NCI-H1092 (cell line): ENCODE measurements around the gene GOLGA8F.
"Not testable (repeated sequence)": the region's sequence is repeated elsewhere in the genome, so short reads cannot be mapped to it uniquely, and the experiment has no call there.

Experiments used
- DNase-seq: peaks from one replicate; lab custom pipeline; 2025; lab: John Stamatoyannopoulos, UW

The GOLGA8F gene

GRCh38 chr15:28378364-28378763 is at the start of gene GOLGA8F:
Gene GOLGA8F (plus strand): TSS chr15:28378664. CDS start chr15:28378762, 98 bp downstream.
- DNase-seq, result not testable (repeated sequence)

GRCh38 chr15:28357984-28358383 is 20.5 kb upstream of the GOLGA8F start, which contains the start of gene GOLGA6L24:
Gene GOLGA6L24 (minus strand): TSS chr15:28358084. CDS start chr15:28358023, 61 bp downstream.
- DNase-seq, result not testable (repeated sequence)

- DNase-seq, result not testable (repeated sequence)
These were observed 13.0 kb upstream of the GOLGA8F start for GRCh38 chr15:28365502-28365901.

- not testable (repeated sequence) for DNase-seq
These were observed 1.6 kb downstream of the GOLGA8F start for GRCh38 chr15:28380053-28380452.

GRCh38 chr15:28396022-28396421 is 17.6 kb downstream of the GOLGA8F start:
- DNase-seq, result not testable (repeated sequence)

- not testable (repeated sequence) for DNase-seq
These were observed 24.4 kb downstream of the GOLGA8F start for GRCh38 chr15:28402774-28403435.

GRCh38 chr15:28420470-28420869 is 42.0 kb downstream of the GOLGA8F start:
- DNase-seq, result not testable (repeated sequence)

GRCh38 chr15:28435594-28435993 is 57.1 kb downstream of the GOLGA8F start:
- DNase-seq, result not testable (repeated sequence)
